ENCODE results near the gene DDX20.
"Not testable (repeated sequence)": the region's sequence is repeated elsewhere in the genome, so short reads cannot be mapped to it uniquely, and the experiment has no call there.

The DDX20 gene

DNA sequence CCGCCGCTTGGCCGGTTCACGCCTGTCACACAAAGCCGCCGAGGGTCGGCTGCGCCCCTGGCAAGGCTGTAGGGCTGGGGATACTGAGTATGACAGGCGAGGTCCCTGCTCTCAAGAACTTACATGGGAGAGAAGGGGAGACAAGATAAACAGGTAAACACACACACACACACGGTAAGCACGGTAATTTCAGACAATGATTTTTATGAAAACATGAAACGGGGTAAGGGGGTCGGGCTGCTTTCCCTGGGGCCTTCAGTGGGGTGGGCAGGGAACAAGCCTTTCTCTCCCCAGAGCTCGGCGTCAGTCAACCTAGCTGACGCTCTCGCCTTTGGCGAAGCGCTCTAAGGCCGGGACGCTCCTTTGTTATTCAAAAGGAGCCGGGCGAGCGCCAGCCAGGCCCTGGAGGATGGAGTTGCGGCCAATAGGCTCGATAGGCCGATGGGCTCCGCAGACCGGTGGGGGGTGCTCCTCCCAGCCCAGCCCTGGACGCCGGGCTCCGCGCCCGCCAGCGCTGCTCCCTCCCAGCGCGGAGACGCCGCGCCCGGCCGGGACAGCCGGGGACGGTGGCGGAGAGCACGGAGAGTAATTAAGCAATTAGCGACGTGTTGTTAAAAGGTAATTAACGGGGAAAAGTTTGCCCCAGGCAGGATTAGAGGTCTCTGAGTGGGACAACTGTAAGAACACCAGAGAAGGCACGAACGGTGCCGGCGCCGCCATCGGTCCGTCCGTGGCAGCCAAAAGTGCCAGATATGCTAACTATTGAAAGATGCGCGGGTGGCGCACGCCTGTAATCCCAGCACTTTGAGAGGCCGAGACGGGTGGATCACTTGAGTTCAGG, 15.6 kb upstream of the DDX20 start:
- Histone ChIP-seq H3K27me3 (ENCODE audit: insufficient read depth, low read depth, severe bottlenecking) (no peaks in the 10 kb centered on the region), H3K36me3 (peaks cover 15% of the 10 kb centered on the region), H3K4me3 (ENCODE audit: low read depth, low read length) (peak overlapping the region; percentile 68), H3K27ac (peak overlapping the region; percentile 77), H3K9me3 (ENCODE audit: severe bottlenecking) (no peaks in the 10 kb centered on the region)
- TF ChIP-seq, protein P1, sequence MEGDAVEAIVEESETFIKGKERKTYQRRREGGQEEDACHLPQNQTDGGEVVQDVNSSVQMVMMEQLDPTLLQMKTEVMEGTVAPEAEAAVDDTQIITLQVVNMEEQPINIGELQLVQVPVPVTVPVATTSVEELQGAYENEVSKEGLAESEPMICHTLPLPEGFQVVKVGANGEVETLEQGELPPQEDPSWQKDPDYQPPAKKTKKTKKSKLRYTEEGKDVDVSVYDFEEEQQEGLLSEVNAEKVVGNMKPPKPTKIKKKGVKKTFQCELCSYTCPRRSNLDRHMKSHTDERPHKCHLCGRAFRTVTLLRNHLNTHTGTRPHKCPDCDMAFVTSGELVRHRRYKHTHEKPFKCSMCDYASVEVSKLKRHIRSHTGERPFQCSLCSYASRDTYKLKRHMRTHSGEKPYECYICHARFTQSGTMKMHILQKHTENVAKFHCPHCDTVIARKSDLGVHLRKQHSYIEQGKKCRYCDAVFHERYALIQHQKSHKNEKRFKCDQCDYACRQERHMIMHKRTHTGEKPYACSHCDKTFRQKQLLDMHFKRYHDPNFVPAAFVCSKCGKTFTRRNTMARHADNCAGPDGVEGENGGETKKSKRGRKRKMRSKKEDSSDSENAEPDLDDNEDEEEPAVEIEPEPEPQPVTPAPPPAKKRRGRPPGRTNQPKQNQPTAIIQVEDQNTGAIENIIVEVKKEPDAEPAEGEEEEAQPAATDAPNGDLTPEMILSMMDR (IDR thresholded peaks at IDR 0.05; ENCODE audit: low read depth, low read length): 0 out of 2 replicates have a peak, but pooled peaks have one; percentile 9
- peak; percentile 63 for DNase-seq

DNA sequence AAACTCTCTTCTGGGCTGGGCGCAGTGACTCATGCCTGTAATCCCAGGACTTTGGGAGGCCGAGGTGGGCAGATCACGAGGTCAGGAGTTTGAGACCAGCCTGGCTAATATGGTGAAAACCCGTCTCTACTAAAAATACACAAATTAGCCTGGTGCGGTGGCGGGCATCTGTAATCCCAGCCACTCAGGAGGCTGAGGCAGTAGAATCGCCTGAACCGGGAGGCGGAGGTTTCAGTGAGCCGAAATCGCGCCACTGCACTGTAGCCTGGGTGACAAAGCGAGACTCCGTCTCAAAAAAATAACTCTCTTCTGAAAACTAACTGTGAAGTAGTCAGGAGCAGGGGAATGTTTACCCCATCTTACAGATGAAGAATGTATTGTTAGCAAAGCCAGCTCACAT, 13.4 kb upstream of the DDX20 start:
- H3K36me3 ChIP-seq; DNase-seq; H3K27me3 ChIP-seq (ENCODE audit: insufficient read depth, low read depth, severe bottlenecking); H3K27ac ChIP-seq; H3K9me3 ChIP-seq (ENCODE audit: severe bottlenecking); H3K4me3 ChIP-seq (ENCODE audit: low read depth, low read length): not testable (repeated sequence)

DNA sequence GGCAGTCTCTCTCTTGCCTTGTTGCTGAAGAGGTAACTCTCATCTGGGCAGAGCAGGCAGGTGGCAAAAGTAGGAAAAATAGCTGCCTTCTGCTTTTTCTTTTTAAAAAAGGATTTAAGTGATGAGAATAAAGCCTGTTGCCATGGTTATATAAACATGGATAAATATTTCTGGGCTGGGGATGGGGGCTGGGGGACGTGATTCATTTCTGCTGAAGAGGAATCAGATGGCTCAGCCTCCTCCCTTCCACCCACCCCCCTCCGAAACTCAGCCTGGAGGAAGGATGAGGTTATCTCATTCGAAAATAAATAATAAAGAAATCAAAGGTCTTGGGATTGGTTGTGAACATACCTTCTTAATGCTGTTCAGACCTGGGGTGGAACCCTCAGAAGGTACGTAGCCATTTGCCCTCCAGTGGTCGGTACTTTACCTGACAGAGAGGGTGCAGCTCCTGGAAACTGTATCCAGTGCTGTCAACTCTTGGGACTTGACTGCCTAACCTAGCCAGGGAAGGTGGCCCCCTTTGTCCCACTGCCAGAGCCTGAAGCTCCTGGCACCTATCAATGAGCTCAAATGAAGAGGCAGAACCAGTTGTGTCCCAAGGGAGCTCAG, 12.7 kb upstream of the DDX20 start:
- H3K4me3 ChIP-seq (ENCODE audit: low read depth, low read length): no peak overlapping the region
- H3K36me3 ChIP-seq: no peaks in the 10 kb centered on the region
- H3K9me3 ChIP-seq (ENCODE audit: severe bottlenecking): peaks cover 3% of the 10 kb centered on the region
- TF ChIP-seq, protein P1 (IDR thresholded peaks at IDR 0.05; ENCODE audit: low read depth, low read length): no peak
- DNase-seq: no peak
- H3K27me3 ChIP-seq (ENCODE audit: insufficient read depth, low read depth, severe bottlenecking): no peaks in the 10 kb centered on the region
- no peak overlapping the region for H3K27ac ChIP-seq

DNA sequence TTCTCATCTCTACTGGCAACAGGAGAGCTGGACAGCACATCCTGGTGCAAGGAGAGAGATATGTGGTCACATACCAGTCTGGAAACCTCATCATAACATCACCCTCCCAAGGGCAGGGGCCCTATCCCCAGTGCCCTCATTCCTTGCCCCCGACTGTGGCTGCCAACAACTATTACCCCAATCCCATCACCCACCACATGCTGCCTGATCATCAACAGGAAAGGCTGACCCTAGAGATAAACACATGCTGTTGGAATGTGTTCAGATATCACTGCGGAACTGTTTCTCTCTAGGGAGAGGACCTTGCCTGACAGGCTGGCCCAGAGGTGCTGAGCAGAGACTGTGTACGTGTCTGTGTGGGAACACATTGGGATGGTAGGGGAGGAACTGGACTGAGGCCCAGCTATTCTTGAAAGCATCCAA, 12.0 kb upstream of the DDX20 start:
- Histone ChIP-seq H3K4me3 (ENCODE audit: low read depth, low read length) (no peak overlapping the region), H3K27ac (no peak overlapping the region), H3K9me3 (ENCODE audit: severe bottlenecking) (peaks cover 3% of the 10 kb centered on the region), H3K36me3 (no peaks in the 10 kb centered on the region), H3K27me3 (ENCODE audit: insufficient read depth, low read depth, severe bottlenecking) (no peaks in the 10 kb centered on the region)
- TF ChIP-seq, protein P1 (IDR thresholded peaks at IDR 0.05; ENCODE audit: low read depth, low read length): no peak
- DNase-seq: no peak

DNA sequence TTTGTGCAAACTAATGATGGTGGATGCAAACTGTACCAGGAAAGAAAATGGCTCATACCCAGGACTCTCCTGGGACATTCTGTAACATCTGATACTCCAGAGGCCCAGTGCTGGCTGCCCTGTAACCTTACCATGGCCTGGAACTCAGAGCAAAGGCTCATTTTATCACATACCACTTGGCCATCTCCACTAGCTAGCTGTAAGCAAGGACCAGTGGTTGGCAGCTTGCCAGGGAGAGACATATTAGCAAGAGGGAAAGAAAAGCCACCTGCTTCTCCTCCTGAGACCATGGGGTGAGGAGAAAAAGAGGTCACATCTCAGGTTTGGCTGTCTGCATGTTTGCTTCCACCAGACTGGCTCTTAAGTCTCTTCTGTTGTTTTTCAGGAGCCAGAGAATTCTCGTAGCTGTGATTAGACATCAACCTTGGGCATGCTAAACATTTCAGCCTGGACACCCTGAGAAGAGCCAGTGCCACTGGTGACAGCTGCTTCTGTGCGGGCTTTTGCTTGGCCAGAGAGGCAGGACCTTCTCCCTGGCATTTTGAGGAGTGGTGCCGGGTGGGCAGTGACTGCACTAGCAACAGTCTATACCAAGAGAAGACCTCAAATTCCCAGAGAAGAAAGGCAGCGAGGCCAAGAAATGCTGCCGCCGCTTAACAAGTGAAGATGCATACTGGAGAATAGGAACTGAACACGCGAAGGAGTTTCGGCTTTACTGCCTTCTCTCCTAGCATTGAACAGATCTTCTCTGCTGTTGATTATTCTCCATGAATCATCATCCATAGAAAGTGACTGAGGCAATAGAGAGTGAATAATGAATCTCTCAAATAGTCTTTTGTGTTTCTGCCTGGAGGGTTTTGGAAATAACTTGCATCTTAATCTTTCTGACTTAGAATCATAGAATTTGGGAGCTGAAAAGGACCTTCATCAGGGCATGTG, 9.8 kb upstream of the DDX20 start:
- H3K27ac ChIP-seq: no peak overlapping the region
- TF ChIP-seq, protein P1 (IDR thresholded peaks at IDR 0.05; ENCODE audit: low read depth, low read length): no peak
- DNase-seq: no peak
- H3K4me3 ChIP-seq (ENCODE audit: low read depth, low read length): no peak overlapping the region
- no peaks in the 10 kb centered on the region for H3K36me3 ChIP-seq
- peaks cover 3% of the 10 kb centered on the region for H3K9me3 ChIP-seq (ENCODE audit: severe bottlenecking)
- H3K27me3 ChIP-seq (ENCODE audit: insufficient read depth, low read depth, severe bottlenecking): no peaks in the 10 kb centered on the region

DNA sequence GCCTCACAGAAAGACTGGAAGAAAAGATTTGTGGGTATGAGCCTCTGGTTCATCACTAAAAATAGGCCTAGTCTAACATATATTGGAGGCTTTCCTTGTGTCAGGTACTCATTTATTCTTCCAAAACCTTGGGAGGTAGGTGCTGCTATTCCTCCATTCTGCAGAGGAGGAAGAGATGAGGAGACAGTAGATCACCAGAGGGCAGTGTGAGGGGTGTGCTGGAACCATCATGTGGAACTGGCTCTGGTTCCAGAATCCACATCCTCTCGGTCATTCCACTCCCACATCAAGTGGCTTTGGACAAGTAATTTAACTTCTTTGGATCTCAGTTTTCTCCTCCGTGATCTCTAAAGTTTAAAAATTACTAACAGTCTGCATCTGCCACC, 9.1 kb upstream of the DDX20 start:
- DNase-seq: no peak
- peaks cover 3% of the 10 kb centered on the region for H3K9me3 ChIP-seq (ENCODE audit: severe bottlenecking)
- no peaks in the 10 kb centered on the region for H3K27me3 ChIP-seq (ENCODE audit: insufficient read depth, low read depth, severe bottlenecking)
- no peaks in the 10 kb centered on the region for H3K36me3 ChIP-seq
- TF ChIP-seq, protein P1 (IDR thresholded peaks at IDR 0.05; ENCODE audit: low read depth, low read length): no peak
- no peak overlapping the region for H3K27ac ChIP-seq
- no peak overlapping the region for H3K4me3 ChIP-seq (ENCODE audit: low read depth, low read length)
